GM23338 (cell line): ENCODE results near the gene GRIA1. TPM values are rescaled to one million over a fixed set of nuclear protein-coding genes. Genes with fewer than 3 reads are reported as not detected.

Experiments
- ATAC-seq: fragments of 200-7000 bp; cut with Tn5 transposase; 3 replicates; pipeline ENCODE4 v1.9.1; 2020
- DNase-seq: peaks from one replicate; pipeline ENCODE4 v3.0.0-alpha.2; 2015; ENCODE audit warnings: low spot score
- H2AFZ ChIP-seq: fragments of 200-600 bp; sonication (generic); 2 replicates; pipeline ENCODE4 v1.8.0; 2016; ENCODE audit warnings: antibody characterized with exemption, mild to moderate bottlenecking, moderate library complexity
- H3F3A ChIP-seq: fragments of 200-600 bp; sonication (generic); replicated peaks from 2 replicates; pipeline ENCODE4 v1.8.0; 2017; ENCODE audit warnings: antibody characterized with exemption, mixed run types, low read depth
- H3K27ac ChIP-seq: fragments of 200-600 bp; sonication (generic); 2 replicates; pipeline ENCODE4 v1.6.1; 2016; ENCODE audit warnings: low read depth
- H3K27me3 ChIP-seq: fragments of 200-600 bp; sonication (generic); 2 replicates; pipeline ENCODE4 v1.8.0; 2016; ENCODE audit warnings: mild to moderate bottlenecking, mixed run types, moderate library complexity; ENCODE audit not compliant: insufficient read depth
- H3K36me3 ChIP-seq: fragments of 200-600 bp; sonication (generic); 2 replicates; pipeline ENCODE4 v1.8.0; 2016; ENCODE audit warnings: mild to moderate bottlenecking; ENCODE audit not compliant: insufficient read depth
- H3K4me1 ChIP-seq: fragments of 200-600 bp; sonication (generic); 2 replicates; pipeline ENCODE4 v1.8.0; 2016; ENCODE audit warnings: mild to moderate bottlenecking, moderate library complexity; ENCODE audit not compliant: insufficient read depth
- H3K4me2 ChIP-seq: fragments of 200-600 bp; sonication (generic); 2 replicates; pipeline ENCODE4 v1.7.1; 2017; ENCODE audit warnings: mixed run types
- H3K4me3 ChIP-seq: fragments of 200-600 bp; sonication (generic); 2 replicates; pipeline ENCODE4 v1.6.1; 2016; ENCODE audit warnings: mixed run types
- H3K79me2 ChIP-seq: fragments of 200-600 bp; sonication (generic); replicated peaks from 2 replicates; pipeline ENCODE4 v1.8.0; 2017; ENCODE audit warnings: mild to moderate bottlenecking; ENCODE audit not compliant: insufficient read depth
- H3K9me2 ChIP-seq: fragments of 200-600 bp; sonication (generic); 2 replicates; pipeline ENCODE4 v1.8.0; 2017; ENCODE audit not compliant: insufficient read depth
- H4K20me1 ChIP-seq: fragments of 200-600 bp; sonication (generic); replicated peaks from 2 replicates; pipeline ENCODE4 v1.8.0; 2017; ENCODE audit warnings: mild to moderate bottlenecking; ENCODE audit not compliant: insufficient read depth
- H3K27ac Mint-ChIP-seq: 2 replicates; pipeline ENCODE4 v1.8.0; 2020; ENCODE audit warnings: inconsistent platforms, mild to moderate bottlenecking, moderate library complexity, mixed read lengths
- H3K27me3 Mint-ChIP-seq: 3 replicates; pipeline ENCODE4 v1.8.0; 2022; ENCODE audit warnings: low read depth, mild to moderate bottlenecking, moderate library complexity, mixed read lengths, inconsistent platforms; ENCODE audit not compliant: insufficient read depth, poor library complexity
- H3K36me3 Mint-ChIP-seq: 3 replicates; pipeline ENCODE4 v1.8.0; 2021; ENCODE audit warnings: low read depth, mild to moderate bottlenecking, inconsistent platforms, moderate library complexity, mixed read lengths
- H3K4me1 Mint-ChIP-seq: 3 replicates; pipeline ENCODE4 v1.8.0; 2020; ENCODE audit warnings: mild to moderate bottlenecking, inconsistent platforms, mixed read lengths
- H3K4me3 Mint-ChIP-seq: 3 replicates; pipeline ENCODE4 v1.8.0; 2021; ENCODE audit warnings: moderate library complexity, mild to moderate bottlenecking, inconsistent platforms, mixed read lengths
- H3K9me3 Mint-ChIP-seq: 3 replicates; pipeline ENCODE4 v1.8.0; 2020; ENCODE audit warnings: moderate library complexity, mild to moderate bottlenecking, inconsistent platforms, mixed read lengths
- EZH2phosphoT487 ChIP-seq: fragments of 200-600 bp; sonication (generic); IDR thresholded peaks from one replicate; pipeline ENCODE4 v1.8.1; 2018; ENCODE audit warnings: antibody characterized with exemption; ENCODE audit not compliant: unreplicated experiment
- JUNB ChIP-seq: IDR thresholded peaks from one replicate; pipeline ENCODE4 v1.6.1; 2016; ENCODE audit warnings: antibody characterized with exemption; ENCODE audit not compliant: unreplicated experiment
- POLR2AphosphoS5 ChIP-seq: IDR thresholded peaks from 2 replicates; pipeline ENCODE4 v1.6.1; 2016; ENCODE audit warnings: antibody characterized with exemption, low read depth
- STAT1 ChIP-seq: IDR thresholded peaks from one replicate; pipeline ENCODE4 v1.6.1; 2016; ENCODE audit warnings: antibody characterized with exemption; ENCODE audit not compliant: unreplicated experiment
- polyA plus RNA-seq: library from polyadenylated mRNA; unstranded; fragments of >200 nt; fragmentation: Nextera tagmentation; extraction: Ambion mirVana; gene quantifications from 2 replicates; pipeline ENCODE4 v1.2.1, GENCODE V29; 2016
- total RNA-seq: library from RNA; depleted of rRNA; stranded (reverse); fragments of >200 nt; shearing (Covaris generic); gene quantifications from 2 replicates; pipeline ENCODE4 v1.2.3, GENCODE V29; 2014
- TF ChIP-seq, protein P1 (sequence below): fragments of 250-450 bp; sonication (Bioruptor Pico); IDR thresholded peaks from 2 replicates; pipeline ENCODE4 v1.5.0; 2020; ENCODE audit warnings: mild to moderate bottlenecking, moderate library complexity

The GRIA1 gene
- total and polyA plus RNA-seq, 2 experiments from 2014 or later, result 1.0 to 1.7 TPM

DNA sequence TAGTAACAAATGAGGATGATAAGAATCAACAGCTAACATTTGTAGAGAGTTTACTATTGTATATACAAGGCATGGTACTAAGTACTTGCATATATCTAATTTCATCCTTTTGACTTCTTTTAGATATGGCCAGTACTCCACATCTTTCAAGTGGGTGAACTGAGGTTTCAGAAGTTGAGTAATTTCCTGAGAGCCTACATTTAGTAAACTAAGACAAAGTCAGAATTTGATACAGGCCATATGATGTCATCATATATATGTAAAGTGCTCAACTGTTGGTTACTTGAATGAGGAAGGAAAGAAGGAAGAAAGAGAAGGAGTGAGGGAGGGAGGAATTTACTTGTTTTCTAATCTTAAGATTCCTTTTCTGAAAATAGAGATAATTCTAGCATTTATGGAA, 52.8 kb downstream of the GRIA1 start (continued):
- TF ChIP-seq, protein P1, sequence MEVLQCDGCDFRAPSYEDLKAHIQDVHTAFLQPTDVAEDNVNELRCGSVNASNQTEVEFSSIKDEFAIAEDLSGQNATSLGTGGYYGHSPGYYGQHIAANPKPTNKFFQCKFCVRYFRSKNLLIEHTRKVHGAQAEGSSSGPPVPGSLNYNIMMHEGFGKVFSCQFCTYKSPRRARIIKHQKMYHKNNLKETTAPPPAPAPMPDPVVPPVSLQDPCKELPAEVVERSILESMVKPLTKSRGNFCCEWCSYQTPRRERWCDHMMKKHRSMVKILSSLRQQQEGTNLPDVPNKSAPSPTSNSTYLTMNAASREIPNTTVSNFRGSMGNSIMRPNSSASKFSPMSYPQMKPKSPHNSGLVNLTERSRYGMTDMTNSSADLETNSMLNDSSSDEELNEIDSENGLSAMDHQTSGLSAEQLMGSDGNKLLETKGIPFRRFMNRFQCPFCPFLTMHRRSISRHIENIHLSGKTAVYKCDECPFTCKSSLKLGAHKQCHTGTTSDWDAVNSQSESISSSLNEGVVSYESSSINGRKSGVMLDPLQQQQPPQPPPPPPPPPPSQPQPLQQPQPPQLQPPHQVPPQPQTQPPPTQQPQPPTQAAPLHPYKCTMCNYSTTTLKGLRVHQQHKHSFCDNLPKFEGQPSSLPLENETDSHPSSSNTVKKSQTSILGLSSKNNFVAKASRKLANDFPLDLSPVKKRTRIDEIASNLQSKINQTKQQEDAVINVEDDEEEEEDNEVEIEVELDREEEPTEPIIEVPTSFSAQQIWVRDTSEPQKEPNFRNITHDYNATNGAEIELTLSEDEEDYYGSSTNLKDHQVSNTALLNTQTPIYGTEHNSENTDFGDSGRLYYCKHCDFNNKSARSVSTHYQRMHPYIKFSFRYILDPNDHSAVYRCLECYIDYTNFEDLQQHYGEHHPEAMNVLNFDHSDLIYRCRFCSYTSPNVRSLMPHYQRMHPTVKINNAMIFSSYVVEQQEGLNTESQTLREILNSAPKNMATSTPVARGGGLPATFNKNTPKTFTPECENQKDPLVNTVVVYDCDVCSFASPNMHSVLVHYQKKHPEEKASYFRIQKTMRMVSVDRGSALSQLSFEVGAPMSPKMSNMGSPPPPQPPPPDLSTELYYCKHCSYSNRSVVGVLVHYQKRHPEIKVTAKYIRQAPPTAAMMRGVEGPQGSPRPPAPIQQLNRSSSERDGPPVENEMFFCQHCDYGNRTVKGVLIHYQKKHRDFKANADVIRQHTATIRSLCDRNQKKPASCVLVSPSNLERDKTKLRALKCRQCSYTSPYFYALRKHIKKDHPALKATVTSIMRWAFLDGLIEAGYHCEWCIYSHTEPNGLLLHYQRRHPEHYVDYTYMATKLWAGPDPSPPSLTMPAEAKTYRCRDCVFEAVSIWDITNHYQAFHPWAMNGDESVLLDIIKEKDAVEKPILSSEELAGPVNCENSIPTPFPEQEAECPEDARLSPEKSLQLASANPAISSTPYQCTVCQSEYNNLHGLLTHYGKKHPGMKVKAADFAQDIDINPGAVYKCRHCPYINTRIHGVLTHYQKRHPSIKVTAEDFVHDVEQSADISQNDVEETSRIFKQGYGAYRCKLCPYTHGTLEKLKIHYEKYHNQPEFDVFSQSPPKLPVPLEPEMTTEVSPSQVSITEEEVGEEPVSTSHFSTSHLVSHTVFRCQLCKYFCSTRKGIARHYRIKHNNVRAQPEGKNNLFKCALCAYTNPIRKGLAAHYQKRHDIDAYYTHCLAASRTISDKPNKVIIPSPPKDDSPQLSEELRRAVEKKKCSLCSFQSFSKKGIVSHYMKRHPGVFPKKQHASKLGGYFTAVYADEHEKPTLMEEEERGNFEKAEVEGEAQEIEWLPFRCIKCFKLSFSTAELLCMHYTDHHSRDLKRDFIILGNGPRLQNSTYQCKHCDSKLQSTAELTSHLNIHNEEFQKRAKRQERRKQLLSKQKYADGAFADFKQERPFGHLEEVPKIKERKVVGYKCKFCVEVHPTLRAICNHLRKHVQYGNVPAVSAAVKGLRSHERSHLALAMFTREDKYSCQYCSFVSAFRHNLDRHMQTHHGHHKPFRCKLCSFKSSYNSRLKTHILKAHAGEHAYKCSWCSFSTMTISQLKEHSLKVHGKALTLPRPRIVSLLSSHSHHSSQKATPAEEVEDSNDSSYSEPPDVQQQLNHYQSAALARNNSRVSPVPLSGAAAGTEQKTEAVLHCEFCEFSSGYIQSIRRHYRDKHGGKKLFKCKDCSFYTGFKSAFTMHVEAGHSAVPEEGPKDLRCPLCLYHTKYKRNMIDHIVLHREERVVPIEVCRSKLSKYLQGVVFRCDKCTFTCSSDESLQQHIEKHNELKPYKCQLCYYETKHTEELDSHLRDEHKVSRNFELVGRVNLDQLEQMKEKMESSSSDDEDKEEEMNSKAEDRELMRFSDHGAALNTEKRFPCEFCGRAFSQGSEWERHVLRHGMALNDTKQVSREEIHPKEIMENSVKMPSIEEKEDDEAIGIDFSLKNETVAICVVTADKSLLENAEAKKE (CRISPR knock-in tag), result no peak
- no peak for TF ChIP-seq POLR2AphosphoS5

DNA sequence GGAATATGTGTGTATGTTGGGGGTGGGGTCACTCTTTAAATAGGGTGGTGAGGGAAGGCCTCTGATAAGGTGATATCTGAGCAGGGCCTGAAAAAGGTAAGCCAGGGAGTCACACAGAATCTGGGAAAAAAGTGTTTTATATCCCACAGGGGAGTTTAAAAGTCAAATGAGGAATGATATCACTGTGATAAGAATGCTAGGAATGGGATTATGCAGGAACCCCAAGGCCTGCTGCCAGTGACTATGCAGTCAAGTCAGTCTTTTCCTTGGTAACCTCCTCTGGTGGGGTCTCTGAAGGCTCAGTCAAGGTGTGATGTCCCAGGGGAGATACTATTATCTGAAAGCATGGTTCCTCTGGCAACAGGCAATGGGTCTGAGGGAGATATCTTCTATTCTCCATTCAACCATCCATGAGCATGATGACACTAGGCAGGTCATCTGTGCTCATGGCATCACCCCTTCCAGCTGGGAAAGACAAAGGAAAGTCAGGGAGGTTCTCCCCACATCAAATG, 53.5 kb downstream of the GRIA1 start:
- Histone ChIP-seq H3K27me3 (no peaks in the 10 kb centered on the region), H3K4me2 (no peak overlapping the region), H3K4me3 (no peak overlapping the region), H3F3A (no peaks in the 10 kb centered on the region), H3K4me1 (no peaks in the 10 kb centered on the region), H3K27ac (no peak overlapping the region), H3K79me2 (no peaks in the 10 kb centered on the region), H2AFZ (no peak overlapping the region), H3K36me3 (no peaks in the 10 kb centered on the region), H3K9me2 (no peaks in the 10 kb centered on the region; the same call in 1 of the 2 replicates), H4K20me1 (no peaks in the 10 kb centered on the region)
- Mint-ChIP-seq H3K9me3 (no peaks in the 10 kb centered on the region), H3K27me3 (no peaks in the 10 kb centered on the region), H3K4me1 (no peaks in the 10 kb centered on the region), H3K4me3 (no peak overlapping the region), H3K27ac (no peak overlapping the region), H3K36me3 (no peaks in the 10 kb centered on the region)
- ATAC-seq (no peak), DNase-seq (no peak)
- TF ChIP-seq EZH2phosphoT487 (no peak), STAT1 (no peak), JUNB (no peak)
